ENCODE measurements around the gene NUP93.

Gene NUP93

GRCh38 chr16:56886296-56886695, 156.4 kb downstream of the NUP93 start:
- DNase-seq (ENCODE audit: low read depth in 2 of 3, low spot score in 2 of 3), result no peak

GRCh38 chr16:56886826-56887225, 156.9 kb downstream of the NUP93 start:
- DNase-seq (ENCODE audit: low read depth in 2 of 3, low spot score in 2 of 3), result no peak

GRCh38 chr16:56888806-56889205, 158.9 kb downstream of the NUP93 start:
- no peak for DNase-seq (ENCODE audit: low read depth in 2 of 3, low spot score in 2 of 3)

- DNase-seq (ENCODE audit: low read depth in 2 of 3, low spot score in 2 of 3), result no peak
Observed at GRCh38 chr16:56889206-56889605, 159.3 kb downstream of the NUP93 start.

GRCh38 chr16:56891685-56892084, 161.8 kb downstream of the NUP93 start:
- no peak for DNase-seq (ENCODE audit: low read depth in 2 of 3, low spot score in 2 of 3)

GRCh38 chr16:56892705-56893104, 162.8 kb downstream of the NUP93 start:
- no peak for DNase-seq (ENCODE audit: low read depth in 2 of 3, low spot score in 2 of 3)

GRCh38 chr16:56894331-56894917, 164.5 kb downstream of the NUP93 start:
- no peak for DNase-seq (ENCODE audit: low read depth in 2 of 3, low spot score in 2 of 3)

GRCh38 chr16:56895813-56896212, 165.9 kb downstream of the NUP93 start:
- no peak for DNase-seq (ENCODE audit: low read depth in 2 of 3, low spot score in 2 of 3)

- DNase-seq (ENCODE audit: low read depth in 2 of 3, low spot score in 2 of 3), result no peak
Observed at GRCh38 chr16:56896244-56896643, 166.3 kb downstream of the NUP93 start.

GRCh38 chr16:56897026-56897799, 167.3 kb downstream of the NUP93 start:
- DNase-seq (ENCODE audit: low read depth in 2 of 3, low spot score in 2 of 3), result no peak

GRCh38 chr16:56898847-56899246, 168.9 kb downstream of the NUP93 start:
- no peak for DNase-seq (ENCODE audit: low read depth in 2 of 3, low spot score in 2 of 3)

All from activated CD8-positive, alpha-beta memory T cell treated with anti-CD3 and anti-CD28 coated beads for 48 hours (primary cell).